Measurements from ENCODE around the gene NMRAL1. TPM values are rescaled to one million over a fixed set of nuclear protein-coding genes. Genes with fewer than 3 reads are reported as not detected.

Gene NMRAL1
- total and polyA plus RNA-seq, 10 donors, result 26.3 to 58.6 (median 41.8) TPM

- Histone ChIP-seq H3K9me3 (no peaks in the 10 kb centered on the region), H3K36me3 (peaks cover 0 to 49% (median 10%) of the 10 kb centered on the region in 6 donors), H3K27me3 (replicated peaks in 1 of 7) (no peaks in the 10 kb centered on the region), H3K4me1 (peaks cover 0 to 76% (median 25%) of the 10 kb centered on the region in 6 donors), H3K4me3 (no peak overlapping the region), H3K27ac (no peak overlapping the region)
- WGBS, 5 donors, result 85 to 93% (median 90%) methylated on average over 8 of the region's 8 CpGs
- no peak for DNase-seq
- TF ChIP-seq POLR2AphosphoS5 (IDR thresholded peaks at IDR 0.05), result no peak
- TF ChIP-seq POLR2A (IDR thresholded peaks at IDR 0.05), result no peak
- no peak for TF ChIP-seq CTCF (IDR thresholded peaks at IDR 0.05 in 8 of 11, conservative IDR thresholded peaks at IDR 0.05 in 3 of 11)
- intact Hi-C loops (cut with DNase I; ENCODE audit: low total_unique reads), result no loop called here
Measured at GRCh38 chr16:4498546-4499195, 24.2 kb upstream of the NMRAL1 start.

DNA sequence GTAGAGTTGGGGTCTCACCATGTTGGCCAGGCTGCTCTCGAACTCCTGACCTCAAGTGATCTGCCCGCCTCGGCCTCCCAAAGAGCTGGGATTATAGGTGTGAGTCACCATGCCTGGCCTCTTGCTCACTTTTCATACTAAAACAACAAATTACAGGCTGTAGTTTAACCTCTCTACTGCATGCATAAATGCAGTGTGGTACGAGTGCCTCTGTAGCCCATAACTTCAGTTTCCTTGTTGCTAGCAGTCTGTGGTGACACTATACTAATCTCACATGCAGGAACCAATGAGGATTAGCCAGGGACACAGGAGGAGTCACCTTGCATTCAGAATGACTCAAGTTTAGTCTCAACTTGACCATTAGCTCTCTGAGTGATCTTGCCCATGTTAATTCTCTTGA lies 21.9 kb upstream of the NMRAL1 start:
- no peak for DNase-seq
- TF ChIP-seq POLR2A (IDR thresholded peaks at IDR 0.05) (no peak), POLR2AphosphoS5 (IDR thresholded peaks at IDR 0.05) (no peak), CTCF (IDR thresholded peaks at IDR 0.05 in 8 of 11, conservative IDR thresholded peaks at IDR 0.05 in 3 of 11) (no peak)
- 89 to 96% (median 92%) methylated on average over 4 of the region's 4 CpGs for WGBS, 5 donors
- no peak overlapping the region for H3K4me3 ChIP-seq
- intact Hi-C loops (cut with DNase I; ENCODE audit: low total_unique reads), result no loop called here
- peaks cover 0 to 64% (median 15%) of the 10 kb centered on the region in 6 donors for H3K4me1 ChIP-seq
- H3K9me3 ChIP-seq, result no peaks in the 10 kb centered on the region
- H3K27ac ChIP-seq, result no peak overlapping the region
- H3K27me3 ChIP-seq (replicated peaks in 1 of 7), result no peaks in the 10 kb centered on the region
- peaks cover under 1 to 60% (median 10%) of the 10 kb centered on the region in 6 donors for H3K36me3 ChIP-seq

GRCh38 chr16:4495766-4496165 lies 21.3 kb upstream of the NMRAL1 start:
- peak overlapping the region in 3 of 8 donors; percentile 11 to 63 (median 16) for H3K27ac ChIP-seq
- no peaks in the 10 kb centered on the region for H3K27me3 ChIP-seq (replicated peaks in 1 of 7)
- intact Hi-C loops (cut with DNase I; ENCODE audit: low total_unique reads), result no loop called here
- 95 to 98% (median 96%) methylated on average over 2 of the region's 2 CpGs for WGBS, 5 donors
- no peak for DNase-seq
- H3K9me3 ChIP-seq, result no peaks in the 10 kb centered on the region
- TF ChIP-seq POLR2AphosphoS5 (IDR thresholded peaks at IDR 0.05) (no peak), CTCF (IDR thresholded peaks at IDR 0.05 in 8 of 11, conservative IDR thresholded peaks at IDR 0.05 in 3 of 11) (no peak)
- peaks cover 0 to 63% (median 15%) of the 10 kb centered on the region in 6 donors for H3K4me1 ChIP-seq
- H3K4me3 ChIP-seq, result no peak overlapping the region
- peaks cover 3 to 66% (median 10%) of the 10 kb centered on the region in 6 donors for H3K36me3 ChIP-seq

DNA sequence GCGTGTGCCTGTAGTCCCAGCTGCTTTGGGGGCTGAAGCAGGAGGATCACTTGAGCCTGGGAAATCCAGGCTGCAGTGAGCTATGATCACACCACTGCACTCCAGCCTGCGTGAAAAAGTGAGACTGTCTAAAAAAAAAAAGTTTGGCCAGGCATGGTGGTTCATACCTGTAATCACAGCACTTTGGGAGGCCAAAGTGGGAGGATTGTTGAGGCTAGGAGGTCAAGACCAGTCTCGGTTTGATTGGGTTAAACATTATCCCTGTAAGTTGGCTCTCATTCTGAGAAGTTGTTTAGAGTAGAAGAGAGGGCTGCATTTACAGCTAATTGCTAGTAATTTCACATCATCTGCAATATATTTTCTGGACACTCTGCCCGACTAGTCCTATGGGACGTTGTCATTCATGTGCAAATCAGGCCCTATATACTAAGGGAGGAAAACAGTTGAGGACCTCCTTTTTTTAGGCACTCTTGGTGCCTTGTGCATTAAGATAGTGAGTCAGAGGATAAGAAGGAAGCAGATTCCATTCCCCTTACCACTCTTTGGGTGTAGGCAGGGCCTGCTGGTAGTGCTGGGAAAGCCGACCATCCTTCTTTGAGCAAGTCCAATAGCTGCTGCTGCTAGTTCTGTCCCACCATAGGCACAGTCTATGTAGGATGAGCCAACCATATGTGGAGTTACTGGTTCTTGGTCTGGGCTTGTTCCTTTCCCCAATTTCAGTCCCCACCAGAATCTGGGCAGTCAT lies 20.5 kb upstream of the NMRAL1 start:
- Histone ChIP-seq H3K27ac (peak overlapping the region in 4 of 8 donors; percentile 11 to 63 (median 24)), H3K9me3 (no peaks in the 10 kb centered on the region), H3K27me3 (replicated peaks in 1 of 7) (no peaks in the 10 kb centered on the region), H3K4me1 (peaks cover 0 to 61% (median 16%) of the 10 kb centered on the region in 6 donors), H3K4me3 (no peak overlapping the region), H3K36me3 (peaks cover 3 to 69% (median 10%) of the 10 kb centered on the region in 6 donors)
- intact Hi-C loops (cut with DNase I; ENCODE audit: low total_unique reads), result no loop called here
- TF ChIP-seq POLR2A (IDR thresholded peaks at IDR 0.05) (no peak), CTCF (IDR thresholded peaks at IDR 0.05 in 8 of 11, conservative IDR thresholded peaks at IDR 0.05 in 3 of 11) (no peak), POLR2AphosphoS5 (IDR thresholded peaks at IDR 0.05) (no peak)
- WGBS, 5 donors, result 83 to 92% (median 90%) methylated on average over 6 of the region's 6 CpGs
- no peak for DNase-seq

Measured in spleen (tissue), 11 donors.